PFSK-1 (cell line): Measurements from ENCODE around the gene SNCA.

Experiments
- FOXP2 ChIP-seq: optimal IDR thresholded peaks from 2 replicates; pipeline ENCODE3; 2011; ENCODE audit warnings: borderline replicate concordance, control low read depth, inconsistent platforms; ENCODE audit not compliant: insufficient read depth; ENCODE audit errors: extremely low read length, extremely low read depth
- POLR2AphosphoS5 ChIP-seq: IDR thresholded peaks from 2 replicates; pipeline ENCODE4 v1.6.1; 2012; ENCODE audit warnings: low read depth, mild to moderate bottlenecking, control low read depth, low read length, moderate library complexity
- REST ChIP-seq, 2 experiments: IDR thresholded peaks; 2 replicates each; pipeline versions ENCODE4 v1.6.1 to v1.8.0; 2011 to 2012; ENCODE audit warnings: low read depth in 2 of 2, low read length in 2 of 2, control low read depth in 1 of 2, inconsistent platforms in 1 of 2, mild to moderate bottlenecking in 1 of 2, moderate library complexity in 1 of 2; ENCODE audit not compliant: insufficient read depth in 1 of 2
- SIN3A ChIP-seq: IDR thresholded peaks from 2 replicates; pipeline ENCODE4 v1.6.1; 2012; ENCODE audit warnings: mild to moderate bottlenecking, low read length, moderate library complexity, borderline replicate concordance; ENCODE audit not compliant: insufficient read depth
- TAF1 ChIP-seq: IDR thresholded peaks from 2 replicates; pipeline ENCODE4 v1.6.1; 2012; ENCODE audit warnings: low read length, control low read depth, borderline replicate concordance; ENCODE audit not compliant: insufficient read depth

- TF ChIP-seq TAF1 (no peak), POLR2AphosphoS5 (no peak), REST (IDR thresholded peaks at IDR 0.05; ENCODE audit: insufficient read depth in 1 of 2, low read depth in 2 of 2, low read length in 2 of 2) (no peak), SIN3A (no peak), FOXP2 (no peak)
Measured at GRCh38 chr4:89703829-89704590, 133.0 kb downstream of the SNCA start.
